ENCODE results near the gene FURIN. TPM values are rescaled to one million over a fixed set of nuclear protein-coding genes. Genes with fewer than 3 reads are reported as not detected.

The FURIN gene
- total RNA-seq, 2 experiments from 2014 or later: 4.9 to 10.3 TPM

DNA sequence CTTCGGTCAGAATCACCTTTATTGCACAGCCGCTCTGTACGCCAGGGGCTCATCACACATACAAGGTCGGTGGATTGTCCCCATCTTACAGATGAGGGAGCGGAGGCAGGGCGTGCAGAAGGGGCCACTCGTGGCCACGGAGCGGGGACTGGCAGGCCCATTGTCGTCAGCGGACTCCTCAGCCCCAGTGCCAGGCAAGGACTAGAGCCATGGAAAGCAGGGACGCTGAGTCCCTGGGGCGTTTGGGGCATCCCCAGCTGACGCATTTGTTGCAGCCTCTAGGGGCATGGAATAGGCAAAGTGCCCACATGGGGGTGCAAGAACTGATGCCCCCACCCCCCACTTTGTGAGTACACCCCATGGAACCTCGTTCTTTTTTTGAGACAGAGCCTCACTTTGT, 29.8 kb upstream of the FURIN start:
- DNase-seq (ENCODE audit: low spot score): no peak
- ChIA-PET CTCF (ENCODE audit: unreplicated experiment) (no interaction called here), POLR2A (interaction anchor here (0.8 to 1.8 kb wide), 4 partner anchors 22 to 93 kb away, joined by 3 to 7 read pairs (median 6); partner anchors contain the start of gene HDDC3)
- peak overlapping the region; percentile 7; the same call in 1 of the 2 replicates for H3K4me2 ChIP-seq (ENCODE audit: low read length)
- no peaks in the 10 kb centered on the region for H3K9me3 ChIP-seq (ENCODE audit: low read length)
- intact Hi-C loops (cut with micrococcal nuclease; ENCODE audit: unreplicated experiment): no loop called here
- no peak overlapping the region for H3K27ac ChIP-seq (ENCODE audit: low read depth, low read length, poor library complexity, severe bottlenecking)
- peaks cover 32% of the 10 kb centered on the region for H3K4me1 ChIP-seq (ENCODE audit: insufficient read depth, low read length, poor library complexity, severe bottlenecking)
- no peaks in the 10 kb centered on the region for H3K36me3 ChIP-seq (ENCODE audit: insufficient read depth, low read length)
- BruUV-seq (replicated peaks): no TSS peak
- no peak overlapping the region for H3K4me3 ChIP-seq (ENCODE audit: low read depth, low read length, poor library complexity, severe bottlenecking)
- TF ChIP-seq EZH2phosphoT487 (IDR thresholded peaks at IDR 0.05; ENCODE audit: borderline replicate concordance, low read depth, low read length): no peak
- no peak for TF ChIP-seq CTCF (conservative IDR thresholded peaks at IDR 0.05; ENCODE audit: low read length)
- H2AFZ ChIP-seq (ENCODE audit: low read length): no peak overlapping the region
- H3K9me2 ChIP-seq (ENCODE audit: insufficient read depth, low read length): no peaks in the 10 kb centered on the region
- H3K79me2 ChIP-seq (ENCODE audit: insufficient read depth, low read depth, low read length): no peaks in the 10 kb centered on the region
- no peaks in the 10 kb centered on the region for H4K20me1 ChIP-seq (ENCODE audit: insufficient read depth, low read length)

- H3K9me2 ChIP-seq (ENCODE audit: insufficient read depth, low read length): no peaks in the 10 kb centered on the region
- TF ChIP-seq CTCF (conservative IDR thresholded peaks at IDR 0.05; ENCODE audit: low read length) (no peak), EZH2phosphoT487 (IDR thresholded peaks at IDR 0.05; ENCODE audit: borderline replicate concordance, low read depth, low read length) (no peak)
- intact Hi-C loops (cut with micrococcal nuclease; ENCODE audit: unreplicated experiment): no loop called here
- no peaks in the 10 kb centered on the region for H4K20me1 ChIP-seq (ENCODE audit: insufficient read depth, low read length)
- no peaks in the 10 kb centered on the region for H3K36me3 ChIP-seq (ENCODE audit: insufficient read depth, low read length)
- peaks cover 36% of the 10 kb centered on the region for H3K4me1 ChIP-seq (ENCODE audit: insufficient read depth, low read length, poor library complexity, severe bottlenecking)
- H3K4me3 ChIP-seq (ENCODE audit: low read depth, low read length, poor library complexity, severe bottlenecking): peak overlapping the region; percentile 69
- peak overlapping the region; percentile 73 for H3K4me2 ChIP-seq (ENCODE audit: low read length)
- DNase-seq (ENCODE audit: low spot score): peak; percentile 86
- H3K9me3 ChIP-seq (ENCODE audit: low read length): no peaks in the 10 kb centered on the region
- ChIA-PET POLR2A (interaction anchor here (0.6 to 1.8 kb wide), 18 partner anchors 12 to 541 kb away, joined by 3 to 15 read pairs (median 6); partner anchors contain the start of genes BLM and HDDC3), CTCF (ENCODE audit: unreplicated experiment) (interaction anchor here (0.6 to 1.9 kb wide), 9 partner anchors 10 to 193 kb away, joined by 3 to 18 read pairs (median 4); no protein-coding TSS in a partner anchor)
- no peaks in the 10 kb centered on the region for H3K79me2 ChIP-seq (ENCODE audit: insufficient read depth, low read depth, low read length)
- BruUV-seq (replicated peaks): no TSS peak
- H3K27ac ChIP-seq (ENCODE audit: low read depth, low read length, poor library complexity, severe bottlenecking): peak overlapping the region; percentile 36
- peak overlapping the region; percentile 87 for H2AFZ ChIP-seq (ENCODE audit: low read length)
Measured at GRCh38 chr15:90839187-90840071, 29.0 kb upstream of the FURIN start.
